Activated CD8-positive, alpha-beta memory T cell treated with anti-CD3 and anti-CD28 coated beads, Interleukin-2, amount 50 U/mL, for 4 hours (primary cell): ENCODE data around the gene RPS2.

Experiments used
- DNase-seq: peaks from one replicate; pipeline ENCODE4 v3.0.0-alpha.2; 2020

Gene RPS2

DNA sequence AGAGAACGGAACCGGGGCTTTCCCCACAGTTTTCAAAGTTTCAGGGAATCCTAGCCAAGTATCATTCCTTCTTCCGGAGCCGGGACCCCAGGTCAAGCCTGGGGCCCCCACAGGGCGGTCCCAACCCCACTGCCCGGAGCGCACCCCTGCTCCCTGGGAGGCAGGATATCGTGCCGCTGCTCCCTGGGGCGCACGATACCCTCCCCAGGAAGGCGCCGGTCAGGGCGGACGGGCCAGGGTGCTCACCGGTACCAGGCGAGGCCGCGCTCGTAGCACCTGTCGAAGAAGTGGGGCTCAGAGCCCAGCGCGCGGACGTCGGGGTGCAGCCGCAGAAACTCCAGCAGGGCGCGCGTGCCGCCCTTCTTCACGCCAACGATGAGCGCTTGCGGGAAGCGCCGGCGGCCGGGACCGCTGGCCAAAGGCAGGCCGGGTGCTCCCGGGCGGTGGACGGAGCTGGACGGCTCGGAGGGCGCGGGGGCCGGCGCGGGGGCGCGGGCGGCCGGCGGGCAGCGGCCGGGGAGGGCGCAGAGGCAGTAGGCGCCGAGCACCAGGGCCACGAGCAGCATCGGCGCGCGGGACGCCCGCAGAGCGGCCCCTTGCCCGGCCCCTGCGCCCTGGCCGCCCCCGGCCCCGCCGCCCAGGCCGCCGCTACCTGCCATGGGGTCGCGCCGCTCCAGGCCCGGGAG is 46.8 kb downstream of the RPS2 start:
- no peak for DNase-seq

DNA sequence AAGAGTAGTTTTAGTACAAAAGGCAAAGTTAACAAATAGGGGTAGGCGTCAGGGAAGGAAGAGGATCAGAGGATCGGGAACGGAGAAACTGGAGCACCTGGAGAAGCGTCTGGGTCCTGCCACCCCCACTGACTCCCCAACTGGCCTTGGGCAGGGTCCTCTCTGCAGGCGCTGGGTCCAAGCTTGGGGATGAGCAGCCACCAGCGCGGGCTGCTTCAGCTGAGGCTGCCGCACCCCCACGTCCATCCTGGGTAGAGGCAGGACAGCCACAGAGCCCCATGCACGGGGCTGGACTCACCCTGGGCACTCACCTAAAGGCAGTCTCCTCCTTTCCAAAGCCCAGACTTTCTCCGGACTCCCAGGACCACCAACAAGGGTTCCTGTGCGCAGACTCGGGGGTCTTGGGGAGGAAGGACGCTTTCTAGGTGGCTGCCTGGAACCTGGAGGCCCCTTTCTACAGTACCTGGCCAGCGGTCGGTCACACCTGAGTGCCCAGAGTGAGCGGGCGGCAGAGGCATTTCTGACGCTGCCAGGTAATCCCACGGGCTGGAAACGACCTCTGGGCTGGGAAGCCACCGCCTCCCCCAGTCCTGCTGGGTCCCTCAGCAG is 47.5 kb downstream of the RPS2 start:
- DNase-seq, result no peak

DNA sequence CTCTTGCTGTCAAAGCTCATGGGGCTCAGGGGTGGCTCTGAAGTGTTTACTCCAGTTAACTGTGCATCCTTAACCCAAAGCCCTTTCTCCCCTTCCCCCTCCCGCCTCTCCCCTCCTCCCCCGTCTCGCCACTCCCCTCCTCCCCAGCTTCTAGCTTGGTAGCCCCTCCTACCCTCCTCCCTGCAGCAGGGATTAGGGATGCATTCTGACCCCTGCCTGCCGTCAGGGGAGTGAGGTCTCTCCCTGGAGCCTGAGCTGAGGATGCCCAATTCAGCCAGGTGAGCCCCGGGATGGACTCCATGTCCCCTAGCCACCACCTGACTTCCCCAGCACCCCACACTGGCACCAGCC is 48.0 kb downstream of the RPS2 start:
- DNase-seq, result no peak

DNA sequence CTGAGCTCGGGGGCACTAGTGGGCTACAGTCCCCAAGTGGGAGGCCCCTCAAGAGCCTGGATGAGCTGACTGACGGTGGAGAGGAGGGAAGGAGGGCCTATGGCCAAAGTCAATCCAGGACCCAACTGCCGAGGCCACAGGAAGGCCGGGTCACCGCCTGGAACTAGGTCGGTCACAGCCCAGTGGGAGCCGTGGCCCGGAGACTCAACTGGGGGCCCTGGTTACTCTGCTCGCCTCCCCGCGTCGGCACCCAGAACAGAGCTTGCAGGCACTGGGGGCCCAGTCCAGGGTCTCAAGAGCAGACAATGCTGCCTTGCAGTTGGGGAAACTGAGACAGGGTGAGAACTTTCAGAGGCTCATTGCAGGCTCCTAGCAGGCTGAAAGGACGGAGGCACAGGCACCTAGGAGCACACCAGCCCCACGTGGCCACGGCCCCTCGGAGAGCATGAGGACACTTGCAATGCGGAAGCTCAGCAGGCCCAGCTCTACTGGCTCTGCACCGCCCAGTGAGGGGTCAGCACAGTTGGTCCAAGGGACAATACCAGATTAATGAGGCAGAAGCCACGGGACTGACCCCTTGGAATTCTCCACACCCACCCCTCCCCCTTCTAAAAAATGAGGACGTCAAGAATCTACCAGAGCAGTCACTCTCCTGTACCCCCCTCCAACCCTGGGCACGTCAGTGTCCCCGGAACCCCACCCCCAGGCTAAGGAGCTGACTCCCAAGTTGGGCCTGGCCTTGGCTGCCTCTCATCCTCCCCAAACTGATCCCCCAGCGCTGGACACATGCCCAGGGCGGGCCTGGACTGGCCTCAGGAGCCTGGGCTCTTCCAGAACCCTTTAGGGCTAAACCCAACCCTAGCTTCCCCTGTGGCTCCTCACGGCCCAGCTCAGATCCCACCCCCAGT is 48.6 kb downstream of the RPS2 start:
- no peak for DNase-seq

DNA sequence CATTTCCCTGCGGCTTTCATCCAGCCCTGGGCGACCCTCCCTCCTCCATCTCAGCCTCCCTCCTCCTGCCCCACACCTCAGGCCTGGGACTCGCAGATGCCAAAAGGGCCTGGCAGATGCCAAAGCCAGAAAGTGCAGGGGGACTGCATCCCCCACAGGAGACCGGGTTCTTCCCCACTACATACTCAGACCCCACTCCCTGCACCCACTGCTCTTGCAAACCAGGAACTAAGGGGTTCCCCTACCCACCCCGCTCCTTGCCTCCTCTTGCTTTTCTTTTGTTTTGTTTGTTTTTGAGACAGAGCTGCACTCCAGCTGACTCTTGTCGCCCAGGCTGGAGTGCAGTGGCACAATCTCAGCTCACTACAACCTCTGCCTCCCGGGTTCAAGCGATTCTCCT is 49.6 kb downstream of the RPS2 start:
- DNase-seq, result no peak

DNA sequence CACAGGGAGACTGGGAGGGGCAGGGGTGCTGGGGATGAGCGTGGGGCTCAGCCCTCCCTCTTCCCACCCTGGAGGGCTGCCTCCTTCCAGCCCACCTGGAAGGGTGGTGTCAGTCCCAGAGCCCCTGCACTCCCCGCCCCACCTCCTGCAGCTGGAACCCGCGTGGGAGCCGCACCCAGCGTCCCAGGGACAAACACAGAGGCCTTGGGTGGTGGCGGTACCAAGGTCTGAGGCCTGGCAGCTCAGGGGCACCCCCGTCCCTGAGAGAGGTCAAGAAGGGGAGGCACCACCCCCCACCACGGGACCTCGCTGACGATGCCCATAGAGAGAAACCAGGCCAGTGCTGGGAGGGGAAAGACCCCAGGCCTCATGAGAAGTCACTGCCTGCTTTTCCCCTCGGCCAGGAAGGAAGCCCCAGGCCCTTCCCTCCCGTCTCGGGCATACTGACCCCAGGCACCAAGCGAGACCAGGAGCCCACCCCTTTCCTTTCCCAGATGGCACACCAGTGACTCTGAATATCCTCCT is 50.5 kb downstream of the RPS2 start:
- no peak for DNase-seq

DNA sequence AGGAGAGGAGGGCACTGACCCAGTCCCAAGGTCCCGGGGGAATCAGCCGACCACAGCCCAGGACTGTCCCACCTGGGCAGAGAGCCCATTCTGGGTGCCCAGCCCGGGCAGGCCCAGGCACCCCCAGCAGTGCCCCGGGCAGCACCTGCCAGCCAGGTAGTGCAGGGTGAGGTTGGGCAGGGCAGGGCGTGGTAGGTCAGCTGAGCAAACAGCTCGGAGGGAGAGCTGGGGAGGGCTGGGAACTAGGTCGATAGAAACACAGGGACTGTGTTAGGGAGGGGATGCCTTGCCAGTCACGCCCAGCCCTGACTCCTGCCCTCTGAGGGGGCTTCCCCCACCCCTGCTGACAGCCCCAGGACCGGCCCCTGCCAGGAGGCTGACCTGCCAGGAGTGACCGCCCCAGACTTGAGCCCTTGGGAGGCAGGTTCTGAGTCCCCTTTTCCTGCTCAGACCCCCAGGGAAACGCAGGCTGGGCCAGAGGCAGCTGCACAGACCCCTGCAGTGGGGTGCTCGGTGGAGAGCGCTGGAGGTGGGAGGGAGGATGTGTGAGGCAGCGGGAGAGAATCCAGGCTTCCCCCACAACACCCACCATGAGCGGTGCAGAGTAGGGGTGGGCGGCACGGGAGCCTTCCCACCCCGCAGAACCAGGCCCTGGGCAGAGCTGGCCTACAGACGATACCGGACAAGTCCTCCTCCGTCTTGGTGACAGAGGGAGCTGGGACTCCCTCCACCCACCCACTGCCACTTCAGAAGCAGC is 51.1 kb downstream of the RPS2 start:
- DNase-seq, result no peak

DNA sequence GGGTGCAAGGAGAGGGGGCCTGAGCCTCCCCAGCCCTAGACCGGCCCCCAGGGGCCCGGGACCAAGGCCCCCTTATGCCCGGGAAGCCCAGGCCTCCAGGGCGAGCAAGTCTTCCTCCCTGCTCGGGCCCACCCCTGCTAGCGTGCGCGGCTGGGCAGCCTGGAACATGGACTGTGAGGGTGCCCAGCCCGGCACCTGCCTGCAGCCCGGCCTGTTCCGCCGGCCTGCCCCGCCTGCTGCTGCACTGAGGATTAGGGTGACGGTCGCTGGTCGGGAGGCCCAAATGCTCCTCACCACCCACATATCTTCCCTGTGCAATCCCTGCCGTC is 52.4 kb downstream of the RPS2 start:
- DNase-seq, result no peak
